ENCODE results near the gene SRGN. TPM values are rescaled to one million over a fixed set of nuclear protein-coding genes. Genes with fewer than 3 reads are reported as not detected.

The SRGN gene
- total and polyA plus RNA-seq, 10 of the 15 experiments (the other 5 are each of a cell fraction or from before 2014, with no cell fraction given), result 382 to 2,414 (median 885) TPM

DNA sequence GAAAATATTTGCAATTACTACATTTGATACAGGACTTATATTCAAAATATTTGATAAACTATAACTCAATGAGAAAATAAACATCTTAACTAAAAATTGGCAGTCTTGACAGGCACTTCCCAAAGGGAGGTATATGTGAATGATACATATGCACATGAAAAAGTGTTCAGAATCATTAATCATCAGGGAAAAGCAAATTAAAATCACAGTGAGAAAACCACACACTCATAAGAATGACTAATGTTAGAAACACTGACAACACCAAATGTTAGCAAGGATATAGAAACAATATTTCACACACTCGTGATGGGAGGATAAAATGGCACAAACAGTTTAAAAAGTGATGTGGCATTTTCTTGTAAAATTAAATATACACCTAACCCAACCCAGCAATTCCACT, 32.0 kb downstream of the SRGN start:
- ChIA-PET POLR2A (no interaction called here), SMC1A (ENCODE audit: uncharacterized antibody, unreplicated experiment) (interaction anchor here (1.2 to 1.5 kb wide), 3 partner anchors 9 to 115 kb away, joined by 5 to 6 read pairs (median 6); no protein-coding TSS in a partner anchor), CTCF (interaction anchor here (1.2 kb wide), 1 partner anchor 12 kb away, joined by 3 read pairs; no protein-coding TSS in a partner anchor), RAD21 (ENCODE audit: unreplicated experiment) (interaction anchor here (0.7 to 1.3 kb wide), 2 partner anchors 110 to 115 kb away, joined by 3 read pairs; no protein-coding TSS in a partner anchor)
- no peak overlapping the region for H3K27ac ChIP-seq (ENCODE audit: control insufficient read depth, insufficient read depth)
- BruUV-seq (replicated peaks), result no TSS peak
- intact Hi-C loops (cut with micrococcal nuclease; ENCODE audit: unreplicated experiment), result loop anchor here (10.0 kb wide), 1 partner anchor 105 kb away; the partner anchor contains the start of gene HKDC1
- no peak overlapping the region for H2AFZ ChIP-seq (ENCODE audit: control insufficient read depth, low read depth, low read length)
- H3K9me3 ChIP-seq (replicated peaks; ENCODE audit: control insufficient read depth, insufficient read depth, low read length), result no peaks in the 10 kb centered on the region
- ATAC-seq (no peak), DNase-seq (ENCODE audit: low read depth, low spot score) (no peak), FAIRE-seq (no peak)
- no peak overlapping the region for H3K4me2 ChIP-seq (ENCODE audit: control insufficient read depth, insufficient read depth)
- H3K4me1 ChIP-seq (ENCODE audit: control insufficient read depth, insufficient read depth, low read length), result no peaks in the 10 kb centered on the region
- in situ Hi-C loops (cut with MboI), result no loop called here
- H3K4me3 ChIP-seq, result no peak overlapping the region
- no peaks in the 10 kb centered on the region for H3K36me3 ChIP-seq (ENCODE audit: control insufficient read depth in 2 of 2, insufficient read depth in 2 of 2, low read length in 1 of 2)
- H3K27me3 ChIP-seq (replicated peaks in 1 of 2; ENCODE audit: control insufficient read depth in 2 of 2, insufficient read depth in 2 of 2, low read length in 1 of 2), result no peaks in the 10 kb centered on the region
- H3K79me2 ChIP-seq (ENCODE audit: control insufficient read depth, insufficient read depth, low read length), result peaks cover 9% of the 10 kb centered on the region
- 42% methylated on average over 1 of the region's 1 CpG for WGBS (ENCODE audit: insufficient coverage, insufficient replicate concordance, low lambda C conversion rate, missing lambda C conversion rate)
- H4K20me1 ChIP-seq (ENCODE audit: control insufficient read depth, insufficient read depth), result no peaks in the 10 kb centered on the region
- TF ChIP-seq BHLHE40 (IDR thresholded peaks at IDR 0.05; ENCODE audit: borderline replicate concordance in 1 of 2, low read depth in 2 of 2, low read length in 1 of 2), result no peak
- TF ChIP-seq ZNF24 (IDR thresholded peaks at IDR 0.05), result no peak
- TF ChIP-seq, protein P1, sequence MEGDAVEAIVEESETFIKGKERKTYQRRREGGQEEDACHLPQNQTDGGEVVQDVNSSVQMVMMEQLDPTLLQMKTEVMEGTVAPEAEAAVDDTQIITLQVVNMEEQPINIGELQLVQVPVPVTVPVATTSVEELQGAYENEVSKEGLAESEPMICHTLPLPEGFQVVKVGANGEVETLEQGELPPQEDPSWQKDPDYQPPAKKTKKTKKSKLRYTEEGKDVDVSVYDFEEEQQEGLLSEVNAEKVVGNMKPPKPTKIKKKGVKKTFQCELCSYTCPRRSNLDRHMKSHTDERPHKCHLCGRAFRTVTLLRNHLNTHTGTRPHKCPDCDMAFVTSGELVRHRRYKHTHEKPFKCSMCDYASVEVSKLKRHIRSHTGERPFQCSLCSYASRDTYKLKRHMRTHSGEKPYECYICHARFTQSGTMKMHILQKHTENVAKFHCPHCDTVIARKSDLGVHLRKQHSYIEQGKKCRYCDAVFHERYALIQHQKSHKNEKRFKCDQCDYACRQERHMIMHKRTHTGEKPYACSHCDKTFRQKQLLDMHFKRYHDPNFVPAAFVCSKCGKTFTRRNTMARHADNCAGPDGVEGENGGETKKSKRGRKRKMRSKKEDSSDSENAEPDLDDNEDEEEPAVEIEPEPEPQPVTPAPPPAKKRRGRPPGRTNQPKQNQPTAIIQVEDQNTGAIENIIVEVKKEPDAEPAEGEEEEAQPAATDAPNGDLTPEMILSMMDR (IDR thresholded peaks at IDR 0.05 in 2 of 3, conservative IDR thresholded peaks at IDR 0.05 in 1 of 3; ENCODE audit: control insufficient read depth in 2 of 3, extremely low read depth in 1 of 3, insufficient read depth in 1 of 3, low read depth in 3 of 3, low read length in 3 of 3), result no peak
- no peak for TF ChIP-seq ASH2L (IDR thresholded peaks at IDR 0.05; ENCODE audit: borderline replicate concordance, low read depth)
- no peak for TF ChIP-seq CHD1 (IDR thresholded peaks at IDR 0.05; ENCODE audit: low read depth, low read length)
- TF ChIP-seq ZBED1 (IDR thresholded peaks at IDR 0.05; ENCODE audit: borderline replicate concordance), result no peak
- no peak for TF ChIP-seq RAD51 (IDR thresholded peaks at IDR 0.05)
- H3K9ac ChIP-seq (ENCODE audit: control insufficient read depth, insufficient read depth, low read length), result no peak overlapping the region

All from GM12878 (cell line).